Measurements from ENCODE around the gene ADGRV1. TPM values are rescaled to one million over a fixed set of nuclear protein-coding genes. Genes with fewer than 3 reads are reported as not detected.

The ADGRV1 gene
- total and polyA plus RNA-seq, 12 donors = 129 to 2,577 (median 695) TPM

DNA sequence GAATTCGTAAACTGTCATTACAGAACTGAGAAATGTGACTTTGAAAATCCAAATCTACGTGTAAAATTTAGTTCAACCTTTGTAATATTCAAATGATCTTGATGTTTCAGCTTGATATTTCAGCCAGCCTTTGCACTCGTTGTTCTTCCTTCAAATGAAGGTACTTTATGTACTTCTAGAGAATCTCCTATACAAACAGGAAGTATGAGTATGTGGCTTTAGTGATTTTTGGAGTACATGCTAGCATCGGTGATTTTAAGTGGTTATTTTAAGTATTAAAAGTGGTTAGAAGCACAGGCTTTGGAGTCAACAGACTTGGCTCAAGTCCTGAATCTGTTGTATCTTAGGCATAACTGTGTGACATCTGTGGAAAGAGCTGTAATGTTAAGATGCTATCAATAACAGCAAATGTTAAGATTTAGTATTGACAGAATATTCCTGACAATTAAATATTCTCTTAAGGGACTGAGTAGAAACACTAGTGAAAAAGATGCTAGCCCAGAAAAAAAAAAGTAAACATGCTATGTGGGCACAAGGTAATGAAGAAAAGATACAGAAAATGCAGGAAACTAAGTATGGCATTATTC, 398.0 kb downstream of the ADGRV1 start:
- no peak for DNase-seq
- no peaks in the 10 kb centered on the region for H3K27me3 ChIP-seq
- peaks cover 0 to 15% of the 10 kb centered on the region in 2 donors for H3K4me1 ChIP-seq (replicated peaks in 1 of 2)
- H3K36me3 ChIP-seq (replicated peaks in 1 of 2) = no peaks in the 10 kb centered on the region
- H3K4me3 ChIP-seq = no peak overlapping the region
- no peaks in the 10 kb centered on the region for H3K9me3 ChIP-seq (replicated peaks in 1 of 3)
- WGBS, 4 donors = 42 to 57% (median 47%) methylated on average over 4 of the region's 4 CpGs
- TF ChIP-seq, protein P1, sequence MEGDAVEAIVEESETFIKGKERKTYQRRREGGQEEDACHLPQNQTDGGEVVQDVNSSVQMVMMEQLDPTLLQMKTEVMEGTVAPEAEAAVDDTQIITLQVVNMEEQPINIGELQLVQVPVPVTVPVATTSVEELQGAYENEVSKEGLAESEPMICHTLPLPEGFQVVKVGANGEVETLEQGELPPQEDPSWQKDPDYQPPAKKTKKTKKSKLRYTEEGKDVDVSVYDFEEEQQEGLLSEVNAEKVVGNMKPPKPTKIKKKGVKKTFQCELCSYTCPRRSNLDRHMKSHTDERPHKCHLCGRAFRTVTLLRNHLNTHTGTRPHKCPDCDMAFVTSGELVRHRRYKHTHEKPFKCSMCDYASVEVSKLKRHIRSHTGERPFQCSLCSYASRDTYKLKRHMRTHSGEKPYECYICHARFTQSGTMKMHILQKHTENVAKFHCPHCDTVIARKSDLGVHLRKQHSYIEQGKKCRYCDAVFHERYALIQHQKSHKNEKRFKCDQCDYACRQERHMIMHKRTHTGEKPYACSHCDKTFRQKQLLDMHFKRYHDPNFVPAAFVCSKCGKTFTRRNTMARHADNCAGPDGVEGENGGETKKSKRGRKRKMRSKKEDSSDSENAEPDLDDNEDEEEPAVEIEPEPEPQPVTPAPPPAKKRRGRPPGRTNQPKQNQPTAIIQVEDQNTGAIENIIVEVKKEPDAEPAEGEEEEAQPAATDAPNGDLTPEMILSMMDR (IDR thresholded peaks at IDR 0.05) = no peak
- no peak for TF ChIP-seq POLR2A (IDR thresholded peaks at IDR 0.05)
- H3K27ac ChIP-seq = no peak overlapping the region
- intact Hi-C loops (cut with DNase I) = no loop called here

DNA sequence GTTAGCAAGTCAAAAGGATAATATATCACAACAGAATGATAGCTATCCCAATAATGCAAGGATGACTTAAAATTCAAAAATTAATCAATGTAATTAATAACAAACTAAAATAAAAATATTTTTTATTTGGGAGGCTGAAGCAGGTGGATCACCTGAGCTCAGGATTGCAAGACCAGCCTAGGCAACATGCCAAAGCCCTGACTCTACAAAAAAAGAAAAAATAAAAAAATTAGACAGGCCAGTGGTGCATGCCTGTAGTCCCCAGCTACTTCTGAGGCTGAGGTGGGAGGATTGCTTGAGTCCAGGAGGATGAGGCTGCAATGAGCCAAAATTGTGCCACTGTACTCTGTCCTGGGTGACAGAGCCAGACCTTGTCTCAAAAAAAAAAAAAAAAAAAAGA, 399.3 kb downstream of the ADGRV1 start:
- no peaks in the 10 kb centered on the region for H3K9me3 ChIP-seq (replicated peaks in 1 of 3)
- TF ChIP-seq POLR2A (IDR thresholded peaks at IDR 0.05) = no peak
- TF ChIP-seq, protein P1 (IDR thresholded peaks at IDR 0.05) = no peak
- intact Hi-C loops (cut with DNase I) = no loop called here
- H3K27me3 ChIP-seq = no peaks in the 10 kb centered on the region
- H3K4me3 ChIP-seq = no peak overlapping the region
- no peaks in the 10 kb centered on the region for H3K36me3 ChIP-seq (replicated peaks in 1 of 2)
- DNase-seq = no peak
- peaks cover 0 to 28% of the 10 kb centered on the region in 2 donors for H3K4me1 ChIP-seq (replicated peaks in 1 of 2)
- no peak overlapping the region for H3K27ac ChIP-seq

DNA sequence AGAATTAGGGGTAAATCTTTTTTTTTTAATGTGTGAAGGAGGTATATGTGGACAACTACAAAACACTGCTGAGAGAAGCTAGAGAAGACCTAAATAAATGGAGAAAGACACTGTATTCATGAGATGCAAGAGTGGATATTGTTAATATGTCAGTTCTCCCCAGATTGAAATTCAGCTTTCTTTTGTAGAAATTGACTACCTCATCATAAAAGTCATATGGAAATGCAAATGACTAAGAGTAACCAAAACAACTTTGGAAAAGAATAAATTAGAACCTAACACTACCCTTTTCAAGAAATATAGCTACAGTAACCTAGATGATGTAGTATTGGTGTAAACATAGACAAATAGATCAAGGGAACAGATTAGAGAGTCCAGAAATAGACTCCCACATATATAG, 400.7 kb downstream of the ADGRV1 start:
- TF ChIP-seq, protein P1 (IDR thresholded peaks at IDR 0.05) = no peak
- no peak for TF ChIP-seq POLR2A (IDR thresholded peaks at IDR 0.05)
- no peak for DNase-seq
- intact Hi-C loops (cut with DNase I) = no loop called here
- Histone ChIP-seq H3K36me3 (replicated peaks in 1 of 2) (no peaks in the 10 kb centered on the region), H3K4me1 (replicated peaks in 1 of 2) (peaks cover 0 to 36% of the 10 kb centered on the region in 2 donors), H3K4me3 (no peak overlapping the region), H3K27ac (no peak overlapping the region), H3K27me3 (no peaks in the 10 kb centered on the region), H3K9me3 (replicated peaks in 1 of 3) (no peaks in the 10 kb centered on the region)

DNA sequence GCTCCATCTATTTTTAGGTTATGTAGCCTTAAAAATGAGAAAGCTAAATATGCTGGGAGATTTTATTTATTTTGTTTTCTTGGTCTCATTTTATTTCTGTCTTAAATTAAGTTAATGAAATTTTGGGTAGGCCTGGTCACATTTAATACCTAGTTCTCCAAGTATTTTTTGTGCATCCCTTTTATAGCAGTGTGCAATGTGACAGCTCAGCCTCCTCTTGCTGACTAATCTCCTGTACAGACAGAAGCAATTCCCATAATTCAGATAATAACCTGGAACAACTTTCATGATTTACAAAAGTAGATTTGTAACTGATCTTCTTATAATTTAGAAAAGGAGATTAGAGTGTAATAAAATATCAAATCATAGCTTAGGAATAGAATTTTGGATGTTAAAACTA, 403.9 kb downstream of the ADGRV1 start:
- Histone ChIP-seq H3K9me3 (replicated peaks in 1 of 3) (no peaks in the 10 kb centered on the region), H3K36me3 (replicated peaks in 1 of 2) (no peaks in the 10 kb centered on the region), H3K4me1 (replicated peaks in 1 of 2) (peaks cover 5 to 29% of the 10 kb centered on the region in 2 donors), H3K27ac (peak overlapping the region in 1 of 5 donors; percentile 48), H3K27me3 (no peaks in the 10 kb centered on the region), H3K4me3 (no peak overlapping the region)
- intact Hi-C loops (cut with DNase I) = no loop called here
- DNase-seq = peak in 1 of 7 donors; percentile 31
- no peak for TF ChIP-seq POLR2A (IDR thresholded peaks at IDR 0.05)
- TF ChIP-seq, protein P1 (IDR thresholded peaks at IDR 0.05) = no peak
